H1 (cell line): ENCODE results near the gene ANKFY1. TPM values are rescaled to one million over a fixed set of nuclear protein-coding genes. Genes with fewer than 3 reads are reported as not detected.

Experiments
- CTCF ChIA-PET: fragments of 300-600 bp; sonication (Branson Sonifier 250); formaldehyde crosslinking; loops from one replicate; lab custom pipeline; 2021; ENCODE audit not compliant: partially characterized antibody; lab: Charles Lee
- POLR2A ChIA-PET: fragments of 300-600 bp; sonication (Branson Sonifier 250); formaldehyde crosslinking; loops from one replicate; lab custom pipeline; 2021; ENCODE audit warnings: inconsistent platforms; ENCODE audit not compliant: partially characterized antibody; lab: Charles Lee
- DNase-seq, 2 experiments: peaks; one replicate each; pipeline versions ENCODE4 v3.0.0 to v3.0.0-alpha.2; 2010 to 2022; ENCODE audit warnings: low spot score in 2 of 2, low read depth in 1 of 2, mixed read lengths in 1 of 2
- FAIRE-seq: peaks from 2 replicates; lab custom pipeline; 2011; peaks lifted over from hg19 to GRCh38; lab: Jason Lieb, UNC
- H2AFZ ChIP-seq: 2 replicates; pipeline ENCODE4 v1.8.1; 2012; ENCODE audit warnings: low read length, inconsistent platforms
- H2AK5ac ChIP-seq: 2 replicates; pipeline ENCODE4 v1.6.1; 2013; ENCODE audit warnings: low read depth, low read length
- H2BK120ac ChIP-seq: replicated peaks from 2 replicates; pipeline ENCODE3; 2013; ENCODE audit warnings: low read depth, low read length, inconsistent platforms
- H2BK12ac ChIP-seq: 2 replicates; pipeline ENCODE4 v1.6.1; 2013; ENCODE audit warnings: low read depth, low read length
- H2BK15ac ChIP-seq: 2 replicates; pipeline ENCODE4 v1.6.1; 2013; ENCODE audit warnings: low read length
- H2BK20ac ChIP-seq: 2 replicates; pipeline ENCODE4 v1.6.1; 2013; ENCODE audit warnings: low read length
- H2BK5ac ChIP-seq: 2 replicates; pipeline ENCODE4 v1.6.1; 2013; ENCODE audit warnings: low read depth, low read length
- H3K14ac ChIP-seq: 2 replicates; pipeline ENCODE4 v1.6.1; 2013; ENCODE audit warnings: inconsistent platforms; ENCODE audit not compliant: insufficient read length
- H3K18ac ChIP-seq: 2 replicates; pipeline ENCODE4 v1.6.1; 2013; ENCODE audit warnings: low read length; ENCODE audit errors: extremely low read depth
- H3K23ac ChIP-seq: 2 replicates; pipeline ENCODE4 v1.6.1; 2013; ENCODE audit warnings: inconsistent platforms; ENCODE audit not compliant: insufficient read length
- H3K23me2 ChIP-seq: 2 replicates; pipeline ENCODE4 v1.6.1; 2013; ENCODE audit warnings: low read depth, low read length
- H3K27ac ChIP-seq: 2 replicates; pipeline ENCODE4 v1.6.1; 2011; ENCODE audit warnings: low read depth, low read length, inconsistent platforms
- H3K27me3 ChIP-seq, 4 experiments: replicated peaks in 1 of 4; 1 replicate in 1 of 4; 2 replicates in 3 of 4; pipeline versions ENCODE4 v1.6.1 to v1.8.1; 2011 to 2013; ENCODE audit warnings: low read length in 3 of 4, mild to moderate bottlenecking in 3 of 4, inconsistent platforms in 2 of 4, mixed read lengths in 2 of 4, moderate library complexity in 1 of 4; ENCODE audit not compliant: control insufficient read depth in 3 of 4, insufficient read depth in 3 of 4; ENCODE audit errors: extremely low read depth in 1 of 4
- H3K36me3 ChIP-seq, 4 experiments: 2 replicates each; pipeline versions ENCODE4 v1.6.1 to v1.8.1; 2011 to 2013; ENCODE audit warnings: mild to moderate bottlenecking in 4 of 4, low read length in 3 of 4, moderate library complexity in 2 of 4, control low read depth in 1 of 4, inconsistent platforms in 1 of 4; ENCODE audit not compliant: insufficient read depth in 4 of 4, control insufficient read depth in 2 of 4
- H3K4ac ChIP-seq: replicated peaks from 2 replicates; pipeline ENCODE3; 2013; ENCODE audit warnings: low read length, low read depth, mixed read lengths, inconsistent platforms; ENCODE audit not compliant: insufficient read length
- H3K4me1 ChIP-seq, 4 experiments: replicated peaks in 1 of 4; 1 replicate in 1 of 4; 2 replicates in 3 of 4; pipeline versions ENCODE4 v1.6.1 to v1.8.1; 2011 to 2013; ENCODE audit warnings: low read length in 3 of 4, inconsistent platforms in 2 of 4, mixed read lengths in 1 of 4; ENCODE audit not compliant: insufficient read depth in 4 of 4, control insufficient read depth in 3 of 4
- H3K4me2 ChIP-seq, 2 experiments: 2 replicates each; pipeline versions ENCODE4 v1.6.1 to v1.8.1; 2011 to 2013; ENCODE audit warnings: low read depth in 2 of 2, low read length in 2 of 2, control low read depth in 1 of 2, inconsistent platforms in 1 of 2, mild to moderate bottlenecking in 1 of 2; ENCODE audit not compliant: insufficient read depth in 1 of 2
- H3K4me3 ChIP-seq, 4 experiments: fragments of 200-600, 300-600 bp in 1 of 4; sonication (generic), shearing (Covaris generic), sonication (Bioruptor Twin) in 1 of 4; 2 replicates each; pipeline versions ENCODE4 v1.5.1 to v1.8.1; 2011 to 2016; ENCODE audit warnings: low read length in 4 of 4, low read depth in 3 of 4, control low read depth in 2 of 4, inconsistent platforms in 2 of 4, mild to moderate bottlenecking in 2 of 4, mixed read lengths in 1 of 4, moderate library complexity in 1 of 4; ENCODE audit not compliant: insufficient read depth in 2 of 4; ENCODE audit errors: extremely low read depth in 1 of 4
- H3K56ac ChIP-seq: replicated peaks from 2 replicates; pipeline ENCODE3; 2013; ENCODE audit warnings: low read depth, mild to moderate bottlenecking, mixed read lengths, low read length, inconsistent platforms; ENCODE audit not compliant: insufficient read length
- H3K79me1 ChIP-seq: 2 replicates; pipeline ENCODE4 v1.6.1; 2013; ENCODE audit warnings: low read depth, low read length, control low read depth
- H3K79me2 ChIP-seq, 2 experiments: 2 replicates each; pipeline versions ENCODE4 v1.6.1 to v1.8.1; 2012 to 2013; ENCODE audit warnings: low read length in 2 of 2, mild to moderate bottlenecking in 2 of 2, inconsistent platforms in 1 of 2; ENCODE audit not compliant: insufficient read depth in 2 of 2, control insufficient read depth in 1 of 2
- H3K9ac ChIP-seq, 4 experiments: replicated peaks in 1 of 4; 1 replicate in 1 of 4; 2 replicates in 3 of 4; pipeline versions ENCODE4 v1.6.1 to v1.8.1; 2011 to 2013; ENCODE audit warnings: low read depth in 3 of 4, low read length in 3 of 4, control low read depth in 2 of 4, mild to moderate bottlenecking in 2 of 4, moderate library complexity in 2 of 4, inconsistent platforms in 1 of 4; ENCODE audit errors: extremely low read depth in 1 of 4
- H3K9me3 ChIP-seq, 2 experiments: 2 replicates each; pipeline versions ENCODE4 v1.6.1 to v1.8.1; 2012 to 2013; ENCODE audit warnings: mild to moderate bottlenecking in 2 of 2, moderate library complexity in 2 of 2, control low read depth in 1 of 2, inconsistent platforms in 1 of 2, low read depth in 1 of 2, low read length in 1 of 2, mixed read lengths in 1 of 2; ENCODE audit not compliant: insufficient read depth in 2 of 2
- H4K20me1 ChIP-seq, 2 experiments: replicated peaks in 1 of 2; 2 replicates each; pipeline versions ENCODE3 to v1.8.1; 2011 to 2013; ENCODE audit warnings: inconsistent platforms in 2 of 2, low read length in 2 of 2, mild to moderate bottlenecking in 1 of 2; ENCODE audit not compliant: insufficient read depth in 2 of 2, control insufficient read depth in 1 of 2
- H4K5ac ChIP-seq: 2 replicates; pipeline ENCODE4 v1.6.1; 2013; ENCODE audit warnings: low read length, low read depth, mixed read lengths, inconsistent platforms; ENCODE audit not compliant: insufficient read length
- H4K8ac ChIP-seq: 2 replicates; pipeline ENCODE4 v1.8.0; 2013; ENCODE audit warnings: mild to moderate bottlenecking, moderate library complexity, low read length, inconsistent platforms; ENCODE audit not compliant: insufficient read depth; ENCODE audit errors: extremely low read depth
- H4K91ac ChIP-seq: replicated peaks from 2 replicates; pipeline ENCODE3; 2013; ENCODE audit warnings: low read length, mixed read lengths, inconsistent platforms; ENCODE audit not compliant: insufficient read length
- MAFK ChIP-seq: IDR thresholded peaks from 2 replicates; pipeline ENCODE4 v1.6.1; 2012; ENCODE audit warnings: low read depth, mild to moderate bottlenecking, improper control_type of control experiment, low read length
- TCF12 ChIP-seq: IDR thresholded peaks from 2 replicates; pipeline ENCODE4 v1.6.1; 2011; ENCODE audit warnings: low read depth, mild to moderate bottlenecking, low read length
- WGBS, 2 experiments: shearing (Covaris generic) in 1 of 2; methylation state at CpG; one replicate each; pipeline versions ENCODE4 v1.1.6 to v1.1.7; 2013 to 2015; ENCODE audit warnings: low lambda C conversion rate in 2 of 2, mixed read lengths in 2 of 2, inconsistent platforms in 1 of 2, low coverage in 1 of 2, missing lambda C conversion rate in 1 of 2; ENCODE audit not compliant: insufficient replicate concordance in 2 of 2, insufficient coverage in 1 of 2, insufficient read length in 1 of 2; ENCODE audit errors: extremely low coverage in 1 of 2, missing lambda C conversion rate in 1 of 2; 5-methylcytosine and 5-hydroxymethylcytosine counted together
- polyA plus RNA-seq, 7 experiments: library from polyadenylated mRNA; depleted of rRNA in 3 of 7; stranded (reverse) in 5 of 7; unstranded in 2 of 7; fragments of >200 nt in 5 of 7; fragments of 200-250 nt in 2 of 7; gene quantifications; 1 replicate in 5 of 7; 2 replicates in 1 of 7; 4 replicates in 1 of 7; pipeline versions ENCODE4 v1.2.1 to v1.2.3, GENCODE V29; 2011 to 2013; ENCODE audit warnings: missing spikeins in 2 of 7, mixed read lengths in 2 of 7
- total RNA-seq: library from RNA; stranded (reverse); fragmentation: NEBNext Ultra II Directional; extraction: Animal tissue kit (Norgen Biotek cat#: 25700); gene quantifications from 2 replicates; pipeline ENCODE4 v1.2.1, GENCODE V29; 2021

Gene ANKFY1
- total and polyA plus RNA-seq, 2 of the 8 experiments (the other 6 are each of a cell fraction or from before 2014, with no cell fraction given) = 28.3 to 45.3 TPM

GRCh38 chr17:4250887-4251286 is 12.9 kb downstream of the ANKFY1 start:
- Histone ChIP-seq H2BK5ac (no peak overlapping the region), H3K4ac (no peak overlapping the region), H3K23me2 (no peaks in the 10 kb centered on the region), H3K4me3 (no peak overlapping the region), H3K79me2 (peaks cover 13 to 94% of the 10 kb centered on the region in 2 experiments), H4K5ac (no peak overlapping the region), H3K27me3 (no peaks in the 10 kb centered on the region), H3K9ac (no peak overlapping the region), H3K27ac (no peak overlapping the region), H3K56ac (no peak overlapping the region), H3K14ac (no peak overlapping the region), H3K23ac (no peak overlapping the region), H4K8ac (no peak overlapping the region), H3K36me3 (no peaks in the 10 kb centered on the region), H3K18ac (no peak overlapping the region), H3K9me3 (no peaks in the 10 kb centered on the region), H2BK12ac (no peak overlapping the region), H3K4me1 (peaks cover 0 to 15% (median 10%) of the 10 kb centered on the region in 4 experiments; a peak in 5 of 7 replicates), H2AFZ (no peak overlapping the region), H2BK20ac (no peak overlapping the region), H4K91ac (no peak overlapping the region), H2BK15ac (no peak overlapping the region), H3K4me2 (no peak overlapping the region), H3K79me1 (peaks cover 18% of the 10 kb centered on the region), H4K20me1 (peaks cover 21% of the 10 kb centered on the region in 2 experiments), H2BK120ac (no peak overlapping the region), H2AK5ac (no peak overlapping the region)
- FAIRE-seq (no peak), DNase-seq (no peak)
- CTCF ChIA-PET = interaction anchor here (0.8 to 6.0 kb wide), 14 partner anchors 8 to 145 kb away, joined by 3 to 89 read pairs (median 4); no protein-coding TSS in a partner anchor
- WGBS, 2 experiments = 73% methylated on average over 2 of the region's 2 CpGs; no CpG with 5 or more reads in 1 of the 2 experiments
- POLR2A ChIA-PET = interaction anchor here (1.6 kb wide), 1 partner anchor 14 kb away, joined by 4 read pairs; no protein-coding TSS in a partner anchor
- TF ChIP-seq MAFK (no peak), TCF12 (no peak)
